GM21723 (cell line): ENCODE results near the gene TMEM129.

Experiments
- ATAC-seq: cut with Tn5 transposase; IDR thresholded peaks from one replicate; pipeline ENCODE4 v1.9.1; 2021; ENCODE audit warnings: mild to moderate bottlenecking, moderate library complexity; ENCODE audit not compliant: unreplicated experiment

TMEM129 gene

GRCh38 chr4:1721666-1722550 is 785 bp upstream of the TMEM129 start:
- ATAC-seq = peak; percentile 1

GRCh38 chr4:1720163-1720983 is 750 bp downstream of the TMEM129 start:
- ATAC-seq = peak; percentile 28

GRCh38 chr4:1718095-1718850 is 2.9 kb downstream of the TMEM129 start:
- no peak for ATAC-seq

- no peak for ATAC-seq
These were observed 3.7 kb downstream of the TMEM129 start for GRCh38 chr4:1717129-1718094.

- ATAC-seq = no peak
These were observed 4.8 kb downstream of the TMEM129 start for GRCh38 chr4:1716065-1716945.

GRCh38 chr4:1715002-1715758 is 5.9 kb downstream of the TMEM129 start:
- no peak for ATAC-seq

- no peak for ATAC-seq
These were observed 6.7 kb downstream of the TMEM129 start for GRCh38 chr4:1714303-1715001.

GRCh38 chr4:1713003-1713851 is 7.9 kb downstream of the TMEM129 start:
- peak; percentile 15 for ATAC-seq

GRCh38 chr4:1712216-1713002 is 8.7 kb downstream of the TMEM129 start, which contains the start of gene SLBP:
SLBP (minus strand) TSS chr4:1712319; CDS start chr4:1712188, 131 bp downstream.
- ATAC-seq = peak; percentile 75

- peak; percentile 4 for ATAC-seq
These were observed 9.4 kb downstream of the TMEM129 start for GRCh38 chr4:1711571-1712215.

- no peak for ATAC-seq
These were observed 10.0 kb downstream of the TMEM129 start for GRCh38 chr4:1711055-1711570.

- no peak for ATAC-seq
These were observed 12.5 kb downstream of the TMEM129 start for GRCh38 chr4:1708581-1708980.

- no peak for ATAC-seq
These were observed 14.8 kb downstream of the TMEM129 start for GRCh38 chr4:1706358-1706757.

- no peak for ATAC-seq
These were observed 15.4 kb downstream of the TMEM129 start for GRCh38 chr4:1705732-1706131.

GRCh38 chr4:1703867-1704266 is 17.3 kb downstream of the TMEM129 start:
- no peak for ATAC-seq
